Peyer's patch (tissue), 4 donors: ENCODE measurements around the gene ALDH1L2.

Experiments
- POLR2A ChIP-seq, 2 donors: fragments of 450-650 bp; IDR thresholded peaks; one replicate each; pipeline ENCODE4 v1.5.1; 2017; ENCODE audit warnings: antibody characterized with exemption in 2 of 2, mild to moderate bottlenecking in 2 of 2, moderate library complexity in 2 of 2
- TF ChIP-seq, protein P1 (sequence below), 6 experiments: fragments of 450-650 bp in 4 of 6; fragments of 200-600 bp in 2 of 6; sonication (generic) in 1 of 6; IDR thresholded peaks; one replicate each; pipeline ENCODE4 v1.5.1; 2017 to 2019; ENCODE audit warnings: antibody characterized with exemption in 6 of 6, mild to moderate bottlenecking in 3 of 6, moderate library complexity in 1 of 6

DNA sequence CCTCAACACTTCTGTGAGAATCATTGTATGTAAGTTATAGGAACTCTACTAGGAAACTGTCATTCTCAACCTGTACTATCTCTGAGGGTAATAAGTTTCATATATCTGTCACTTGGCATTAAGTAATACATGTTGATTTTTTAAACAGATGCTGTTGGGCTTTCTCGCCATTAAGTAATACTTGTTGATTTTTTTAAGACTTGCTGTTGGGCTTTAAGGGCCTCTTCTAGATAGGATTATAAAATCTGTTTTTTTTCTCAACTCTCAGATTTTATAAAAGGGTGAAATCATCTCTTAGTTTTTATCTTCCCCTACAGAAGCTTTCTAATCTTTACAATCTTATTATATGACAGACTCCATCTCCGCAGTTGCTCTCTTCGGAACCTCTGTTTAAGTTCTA, 28.8 kb upstream of the ALDH1L2 start:
- TF ChIP-seq POLR2A (IDR thresholded peaks at IDR 0.05): no peak
- TF ChIP-seq, protein P1, sequence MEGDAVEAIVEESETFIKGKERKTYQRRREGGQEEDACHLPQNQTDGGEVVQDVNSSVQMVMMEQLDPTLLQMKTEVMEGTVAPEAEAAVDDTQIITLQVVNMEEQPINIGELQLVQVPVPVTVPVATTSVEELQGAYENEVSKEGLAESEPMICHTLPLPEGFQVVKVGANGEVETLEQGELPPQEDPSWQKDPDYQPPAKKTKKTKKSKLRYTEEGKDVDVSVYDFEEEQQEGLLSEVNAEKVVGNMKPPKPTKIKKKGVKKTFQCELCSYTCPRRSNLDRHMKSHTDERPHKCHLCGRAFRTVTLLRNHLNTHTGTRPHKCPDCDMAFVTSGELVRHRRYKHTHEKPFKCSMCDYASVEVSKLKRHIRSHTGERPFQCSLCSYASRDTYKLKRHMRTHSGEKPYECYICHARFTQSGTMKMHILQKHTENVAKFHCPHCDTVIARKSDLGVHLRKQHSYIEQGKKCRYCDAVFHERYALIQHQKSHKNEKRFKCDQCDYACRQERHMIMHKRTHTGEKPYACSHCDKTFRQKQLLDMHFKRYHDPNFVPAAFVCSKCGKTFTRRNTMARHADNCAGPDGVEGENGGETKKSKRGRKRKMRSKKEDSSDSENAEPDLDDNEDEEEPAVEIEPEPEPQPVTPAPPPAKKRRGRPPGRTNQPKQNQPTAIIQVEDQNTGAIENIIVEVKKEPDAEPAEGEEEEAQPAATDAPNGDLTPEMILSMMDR (IDR thresholded peaks at IDR 0.05): no peak
